Measurements from ENCODE around the gene DHRSX. TPM values are rescaled to one million over a fixed set of nuclear protein-coding genes. Genes with fewer than 3 reads are reported as not detected.
A peak's percentile ranks its signal among the peaks of the same experiment; 100 is the strongest.
"Not testable (repeated sequence)": the region's sequence is repeated elsewhere in the genome, so short reads cannot be mapped to it uniquely, and the experiment has no call there.

DHRSX gene
- polyA plus RNA-seq, 1 donor, result 18.3 TPM

GRCh38 chrX:2497961-2498780 is 2.6 kb downstream of the DHRSX start:
- no peak for DNase-seq

DNA sequence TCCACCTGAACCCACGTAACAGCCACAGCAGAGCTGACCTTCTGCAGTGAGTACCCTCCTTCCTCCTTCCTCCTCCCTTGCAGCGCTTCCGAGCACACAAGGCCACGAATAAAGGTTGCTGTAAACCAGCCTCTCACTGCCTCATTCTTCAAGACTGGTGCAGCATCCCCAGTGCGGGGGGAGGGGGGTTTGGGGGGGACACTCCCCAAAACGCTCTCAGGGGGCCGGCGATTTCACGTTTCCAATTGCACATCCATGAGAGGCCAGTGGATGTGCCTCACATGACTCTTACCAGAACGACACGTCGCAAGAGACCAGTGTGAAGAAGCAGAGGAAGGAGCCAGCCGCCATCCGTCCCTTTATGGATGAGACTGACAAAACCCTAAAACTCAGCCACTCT is 5.2 kb downstream of the DHRSX start:
- DNase-seq, result no peak

GRCh38 chrX:2492531-2493218 is 8.1 kb downstream of the DHRSX start:
- DNase-seq, result no peak

DNA sequence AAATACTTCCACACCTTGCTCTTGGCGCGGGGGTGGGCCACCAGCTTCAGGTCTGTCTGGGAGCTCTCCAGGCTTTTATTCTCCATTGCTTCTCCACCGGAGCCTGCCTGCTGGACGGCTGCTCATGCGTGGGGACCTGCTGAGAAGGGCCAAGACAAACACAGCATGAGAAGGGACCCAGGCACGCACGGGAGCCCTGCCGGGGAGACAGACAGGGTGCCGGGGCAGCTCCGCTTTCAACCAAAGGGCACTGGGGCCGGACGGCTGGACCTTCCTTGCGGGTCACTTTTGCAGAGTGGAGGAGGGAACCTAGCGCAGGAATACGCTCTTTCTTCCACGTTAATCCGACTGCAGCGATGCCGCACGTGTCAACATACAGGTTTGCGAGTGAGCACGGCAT is 10.1 kb downstream of the DHRSX start:
- DNase-seq, result no peak

- DNase-seq, result no peak
Measured at GRCh38 chrX:2489446-2490445, 11.0 kb downstream of the DHRSX start.

DNA sequence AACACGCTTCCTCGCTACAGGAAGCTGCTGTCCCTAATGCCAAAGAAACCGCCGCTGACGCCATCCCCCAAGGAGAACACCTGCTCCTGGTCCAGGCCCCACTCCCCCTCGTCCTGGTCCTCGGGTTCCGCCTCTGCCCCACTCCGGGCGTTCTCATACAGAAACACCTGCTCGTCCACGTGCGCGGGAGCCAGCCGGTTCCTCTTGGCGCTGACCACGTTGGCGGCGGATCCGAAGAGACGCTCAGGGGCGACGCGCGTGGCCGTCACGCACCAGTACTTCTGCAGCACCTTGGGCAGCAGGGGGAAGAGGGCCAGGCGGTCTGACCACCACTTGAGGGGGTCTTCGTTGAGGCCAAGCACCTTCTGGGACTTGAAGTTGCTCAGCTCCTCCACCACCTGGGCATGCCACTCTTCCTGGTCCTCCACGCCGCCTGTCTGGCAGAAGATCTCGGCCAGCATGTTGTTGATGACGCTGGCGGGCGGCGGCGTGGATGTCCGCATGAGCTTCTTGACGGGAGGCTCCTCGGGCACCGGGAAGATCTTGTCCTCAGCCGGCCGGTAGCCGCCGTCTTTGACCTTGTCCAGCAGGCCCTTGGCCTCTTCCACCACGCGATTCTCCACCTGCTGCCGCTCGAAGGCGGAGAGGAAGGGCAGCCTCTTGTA is 12.0 kb downstream of the DHRSX start:
- no peak for DNase-seq

GRCh38 chrX:2487366-2487765 is 13.4 kb downstream of the DHRSX start:
- DNase-seq, result no peak

GRCh38 chrX:2486476-2487133 is 14.2 kb downstream of the DHRSX start:
- DNase-seq, result no peak

- no peak for DNase-seq
Measured at GRCh38 chrX:2485789-2486345, 14.9 kb downstream of the DHRSX start.

DNA sequence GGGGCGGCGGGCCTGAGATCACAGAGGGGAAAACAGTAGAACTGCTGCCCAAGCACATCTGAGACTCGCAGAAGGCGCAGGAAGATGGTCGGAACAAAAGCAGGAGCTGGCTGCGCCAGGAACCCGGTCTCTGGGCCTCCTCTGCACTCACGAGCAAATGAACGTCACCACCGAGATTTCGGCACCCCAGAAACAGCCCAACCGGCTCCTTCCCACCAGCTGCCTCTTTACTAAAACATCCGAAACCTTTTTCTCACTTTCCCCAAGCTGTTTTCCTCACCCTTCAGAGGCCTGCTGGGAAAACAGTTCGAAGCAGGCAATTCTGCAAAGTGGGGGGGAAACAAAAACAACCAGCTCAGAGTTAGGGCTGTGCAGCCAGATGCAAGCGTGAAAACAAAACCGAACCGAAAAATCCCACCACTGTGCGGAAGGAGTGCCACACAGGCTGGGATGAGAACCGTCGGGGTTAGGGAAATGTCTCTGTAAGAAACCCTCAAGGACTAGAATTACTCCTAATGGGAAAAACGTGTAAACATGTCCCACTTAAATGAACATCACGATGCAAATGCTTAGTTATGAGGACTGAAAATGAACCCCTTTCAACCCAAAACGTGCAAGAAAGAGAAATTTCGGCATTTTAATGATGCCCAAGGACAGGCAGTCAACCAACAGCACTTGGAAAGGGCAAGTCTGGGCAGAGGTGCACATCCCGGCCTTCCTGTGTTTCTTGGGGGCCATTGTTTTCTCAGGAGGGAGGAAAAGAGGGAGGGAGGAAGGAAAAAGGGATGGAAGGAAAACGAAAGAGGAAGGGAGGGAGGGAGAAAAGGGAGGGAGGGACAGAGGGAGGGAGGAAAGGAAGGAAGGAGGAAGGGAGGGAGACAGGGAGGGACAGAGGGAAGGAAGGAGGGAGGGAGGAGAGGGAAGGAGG is 15.8 kb downstream of the DHRSX start:
- peak; percentile 77 for DNase-seq

DNA sequence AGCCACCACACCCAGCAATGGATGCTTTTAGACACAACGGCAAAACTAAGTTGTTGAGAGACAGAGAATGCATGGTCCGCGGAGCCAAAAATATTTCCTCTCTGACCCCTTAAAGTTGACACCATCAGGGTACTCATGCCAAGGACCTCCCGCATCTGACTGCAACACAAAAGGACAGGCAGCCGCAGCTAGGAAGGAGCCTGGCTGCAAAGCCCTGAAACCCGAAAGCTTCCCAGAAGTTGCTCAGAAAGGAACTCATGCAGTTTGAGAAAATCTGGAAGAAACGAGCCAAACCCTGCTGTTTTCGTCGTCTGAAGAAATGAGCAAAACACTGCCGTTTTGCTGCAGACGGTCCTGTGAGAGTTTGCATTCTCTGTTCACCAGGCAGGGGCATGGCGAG is 16.5 kb downstream of the DHRSX start:
- peak; percentile 47 for DNase-seq

DNA sequence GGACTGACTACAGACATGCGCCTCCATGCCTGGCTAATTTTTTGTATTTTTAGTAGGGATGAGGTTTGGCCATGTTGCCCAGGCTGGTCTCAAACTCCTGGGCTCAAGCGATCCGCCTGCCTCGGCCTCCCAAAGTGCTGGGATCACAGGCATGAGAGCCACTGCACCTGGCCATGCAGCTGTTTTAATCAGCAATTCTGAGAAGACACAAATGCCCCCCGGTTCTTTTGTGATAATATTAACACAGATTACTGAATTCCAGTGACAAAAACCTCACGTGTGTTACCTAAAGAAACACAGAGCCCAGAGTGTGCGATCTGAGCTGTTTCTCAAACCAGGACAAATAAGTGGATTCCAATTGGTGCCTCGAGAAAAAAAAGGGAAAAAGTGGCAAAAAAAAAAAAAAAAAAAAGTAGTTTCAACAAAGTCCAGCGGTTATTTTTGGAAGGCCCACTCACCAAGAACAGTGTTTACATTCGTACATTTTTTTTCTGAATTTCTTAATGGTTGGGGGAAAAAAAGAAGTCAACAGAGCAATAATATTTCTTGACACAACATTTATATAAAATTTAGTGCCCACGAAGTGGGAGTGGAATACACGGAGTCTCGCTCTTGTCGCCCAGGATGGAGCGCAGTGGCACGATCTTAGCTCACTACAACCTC is 17.2 kb downstream of the DHRSX start:
- no peak for DNase-seq

DNA sequence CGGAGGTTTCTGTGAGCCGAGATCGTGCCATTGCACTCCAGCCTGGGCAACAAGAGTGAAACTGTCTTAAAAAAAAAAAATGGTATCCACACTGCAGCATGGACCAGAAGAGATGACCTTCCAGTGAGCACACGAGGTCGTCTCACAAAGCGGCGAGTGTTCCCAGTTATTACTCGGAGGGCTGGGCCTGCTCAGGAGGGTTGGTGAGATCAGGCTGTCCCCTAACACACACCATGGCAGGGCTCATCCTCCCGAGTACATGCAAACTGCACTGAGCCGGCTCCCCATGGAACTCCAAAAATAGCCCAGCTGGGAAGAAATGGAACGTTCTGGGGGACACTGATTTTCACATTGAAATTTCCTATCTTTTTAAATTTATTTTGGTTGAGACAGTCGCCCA is 19.2 kb downstream of the DHRSX start:
- DNase-seq, result not testable (repeated sequence)

DNA sequence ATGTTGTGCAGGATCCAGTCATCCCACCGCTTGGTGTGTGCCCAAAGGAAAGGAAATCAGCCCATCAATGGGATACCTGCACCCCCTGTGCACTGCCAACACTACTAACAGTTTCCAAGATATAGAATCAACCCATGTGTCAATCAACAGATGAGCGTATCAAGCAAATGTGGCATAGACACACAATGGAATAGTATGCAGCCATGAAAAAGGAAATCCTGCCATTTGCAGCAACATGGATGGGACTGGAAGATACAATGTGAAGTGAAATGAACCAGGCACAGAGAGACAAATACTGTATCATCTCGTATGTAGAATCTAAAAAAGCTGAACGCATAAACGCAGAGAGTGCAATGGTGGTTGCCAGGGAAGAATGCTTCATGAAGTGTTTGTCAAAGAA is 20.8 kb downstream of the DHRSX start:
- not testable (repeated sequence) for DNase-seq

GRCh38 chrX:2479420-2479780 is 21.4 kb downstream of the DHRSX start:
- DNase-seq, result no peak

DNA sequence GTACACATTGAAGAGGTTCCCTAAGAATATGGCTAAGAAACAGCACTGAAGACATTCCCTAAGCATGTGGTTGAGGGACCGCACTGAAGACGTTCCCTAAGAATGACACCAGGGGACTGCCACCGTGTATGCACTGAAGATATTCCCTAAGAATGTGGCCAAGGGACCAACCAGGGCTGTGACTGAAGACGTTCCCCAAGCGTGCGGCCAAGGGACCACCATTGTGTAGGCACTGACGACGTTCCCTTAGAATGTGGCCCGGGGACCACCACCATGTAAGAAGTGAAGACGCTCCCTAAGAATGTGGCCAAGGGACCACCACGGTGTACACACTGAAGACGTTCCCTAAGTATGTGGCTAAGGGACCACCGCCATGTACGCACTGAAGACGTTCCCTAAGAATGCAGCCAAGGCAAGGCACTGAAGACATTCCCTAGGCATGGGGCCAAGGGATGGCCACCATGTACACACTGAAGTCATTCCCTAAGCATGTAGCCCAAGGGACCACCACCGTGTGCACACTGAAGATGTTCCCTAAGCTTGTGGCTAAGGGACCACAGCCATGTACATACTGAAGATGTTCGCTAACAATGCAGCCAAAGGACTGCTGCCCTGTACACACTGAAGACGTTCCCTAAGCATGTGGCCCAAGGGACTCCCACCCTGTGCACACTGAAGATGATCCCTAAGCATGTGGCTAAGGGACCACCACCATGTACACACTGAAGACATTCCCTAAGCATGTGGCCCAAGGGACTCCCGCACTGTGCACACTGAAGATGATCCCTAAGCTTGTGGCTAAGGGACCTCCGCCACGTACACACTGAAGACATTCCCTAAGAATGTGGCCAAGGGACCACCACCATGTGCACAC is 22.0 kb downstream of the DHRSX start:
- no peak for DNase-seq

- DNase-seq, result not testable (repeated sequence)
Measured at GRCh38 chrX:2477313-2477712, 23.5 kb downstream of the DHRSX start.

DNA sequence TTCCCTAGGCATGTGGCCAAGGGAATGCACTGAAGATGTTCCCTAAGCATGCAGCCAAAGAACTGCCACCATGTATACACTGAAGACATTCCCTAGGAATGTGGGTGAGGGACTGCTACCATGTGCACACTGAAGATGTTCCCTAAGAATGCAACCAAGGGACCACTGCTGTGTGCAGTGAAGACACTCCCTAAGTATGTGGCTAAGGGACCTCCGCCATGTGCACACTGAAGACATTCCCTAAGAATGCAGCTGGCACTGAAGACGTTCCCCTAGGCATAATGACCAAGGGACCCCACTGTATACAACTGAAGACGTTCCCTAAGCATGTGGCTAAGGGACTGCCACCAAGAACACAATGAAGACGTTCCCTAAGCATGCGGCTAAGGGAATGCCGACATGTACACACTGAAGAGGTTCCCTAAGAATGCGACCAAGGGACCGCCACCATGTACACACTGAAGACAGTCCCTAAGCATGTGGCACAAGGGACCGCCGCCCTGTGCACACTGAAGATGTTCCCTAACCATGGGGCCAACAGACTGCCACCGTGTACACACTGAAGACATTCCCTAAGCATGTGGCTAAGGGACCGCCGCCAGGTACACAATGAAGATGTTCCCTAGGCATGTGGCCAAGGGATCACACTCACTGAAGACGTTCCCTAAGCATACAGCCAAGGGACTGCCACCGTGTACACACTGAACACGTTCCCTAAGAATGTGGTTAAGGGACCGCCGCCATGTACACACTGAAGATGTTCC is 25.6 kb downstream of the DHRSX start:
- no peak for DNase-seq
